Endothelial cell of umbilical vein (primary cell): ENCODE results near the gene CTXND1. TPM values are rescaled to one million over a fixed set of nuclear protein-coding genes. Genes with fewer than 3 reads are reported as not detected.

Source experiments
- Bru-seq: library from RNA; stranded (reverse); fragments of 400-500 nt; gene quantifications from one replicate; lab custom pipeline; 2021; lab: Mats Ljungman, UMichigan
- BruChase-seq, 2 experiments: library from RNA; stranded (reverse); fragments of 400-500 nt; gene quantifications; one replicate each; lab custom pipeline; 2021; lab: Mats Ljungman, UMichigan
- BruUV-seq: library from RNA; stranded (reverse); fragments of 400-500 nt; replicated peaks from 2 replicates; lab custom pipeline; 2021; lab: Mats Ljungman, UMichigan
- CTCF ChIA-PET: fragments of 300-600, 350-600 bp; sonication (Branson Sonifier 250); formaldehyde crosslinking; loops from one replicate; lab custom pipeline; 2021; ENCODE audit warnings: antibody characterized with exemption, inconsistent platforms; lab: Charles Lee
- POLR2A ChIA-PET: fragments of 300-600, 350-600 bp; sonication (Branson Sonifier 250); formaldehyde crosslinking; loops from one replicate; lab custom pipeline; 2021; ENCODE audit warnings: antibody characterized with exemption, inconsistent platforms; lab: Charles Lee
- DNase-seq: peaks from one replicate; pipeline ENCODE4 v3.0.0-alpha.2; 2011; ENCODE audit warnings: low read depth, low spot score
- FAIRE-seq: peaks from 2 replicates; lab custom pipeline; 2011; peaks lifted over from hg19 to GRCh38; lab: Jason Lieb, UNC
- H2AFZ ChIP-seq: 2 replicates; pipeline ENCODE4 v1.6.0; 2012; ENCODE audit warnings: low read depth, low read length, control low read depth, inconsistent platforms
- H3K27ac ChIP-seq: 2 replicates; pipeline ENCODE4 v1.5.1; 2011; ENCODE audit warnings: low read depth, mild to moderate bottlenecking, control low read depth, low read length, moderate library complexity; ENCODE audit not compliant: insufficient read depth
- H3K27me3 ChIP-seq, 2 experiments: 2 replicates each; pipeline versions ENCODE4 v1.6.0 to v1.6.1; 2011; ENCODE audit warnings: low read length in 2 of 2, mixed read lengths in 1 of 2; ENCODE audit not compliant: control insufficient read depth in 2 of 2, insufficient read depth in 2 of 2
- H3K36me3 ChIP-seq, 2 experiments: 2 replicates in 1 of 2; 3 replicates in 1 of 2; pipeline ENCODE4 v1.5.1; 2011; ENCODE audit warnings: low read length in 2 of 2, mild to moderate bottlenecking in 1 of 2, moderate library complexity in 1 of 2; ENCODE audit not compliant: control insufficient read depth in 2 of 2, insufficient read depth in 2 of 2; ENCODE audit errors: extremely low read depth in 1 of 2
- H3K4me1 ChIP-seq: 3 replicates; pipeline ENCODE4 v1.5.1; 2011; ENCODE audit warnings: mild to moderate bottlenecking, low read length; ENCODE audit not compliant: control insufficient read depth, insufficient read depth; ENCODE audit errors: extremely low read depth
- H3K4me2 ChIP-seq: 2 replicates; pipeline ENCODE4 v1.6.1; 2011; ENCODE audit warnings: low read length, control low read depth, mixed read lengths; ENCODE audit not compliant: insufficient read depth
- H3K4me3 ChIP-seq, 3 experiments: fragments of 200-600 bp in 1 of 3; sonication (generic), shearing (Covaris generic) in 1 of 3; replicated peaks in 1 of 3; 2 replicates each; pipeline ENCODE4 v1.5.1; 2011 to 2016; ENCODE audit warnings: control low read depth in 3 of 3, low read length in 3 of 3, mild to moderate bottlenecking in 2 of 3, inconsistent platforms in 1 of 3, low read depth in 1 of 3, moderate library complexity in 1 of 3; ENCODE audit not compliant: insufficient read depth in 1 of 3
- H3K79me2 ChIP-seq: 2 replicates; pipeline ENCODE4 v1.6.0; 2012; ENCODE audit warnings: low read length, inconsistent platforms; ENCODE audit not compliant: control insufficient read depth, insufficient read depth
- H3K9ac ChIP-seq: replicated peaks from 2 replicates; pipeline ENCODE3; 2011; ENCODE audit warnings: low read length, control low read depth; ENCODE audit not compliant: insufficient read depth; ENCODE audit errors: extremely low read depth
- H3K9me1 ChIP-seq: replicated peaks from 3 replicates; pipeline ENCODE4 v1.6.0; 2011; ENCODE audit warnings: mild to moderate bottlenecking, low read length; ENCODE audit not compliant: control insufficient read depth, insufficient read depth; ENCODE audit errors: extremely low read depth
- H3K9me3 ChIP-seq: replicated peaks from 2 replicates; pipeline ENCODE4 v1.5.1; 2012; ENCODE audit warnings: low read length, inconsistent platforms; ENCODE audit not compliant: control insufficient read depth, insufficient read depth
- H4K20me1 ChIP-seq: replicated peaks from 2 replicates; pipeline ENCODE3; 2011; ENCODE audit warnings: mild to moderate bottlenecking, low read length; ENCODE audit not compliant: control insufficient read depth, insufficient read depth; ENCODE audit errors: extremely low read depth
- EZH2 ChIP-seq: IDR thresholded peaks from 2 replicates; pipeline ENCODE4 v1.6.1; 2012; ENCODE audit warnings: borderline replicate concordance, low read depth, mild to moderate bottlenecking, moderate library complexity, low read length, inconsistent platforms; ENCODE audit not compliant: severe bottlenecking
- FOS ChIP-seq: IDR thresholded peaks from 2 replicates; pipeline ENCODE4 v1.6.1; 2011; ENCODE audit warnings: mild to moderate bottlenecking, low read length, moderate library complexity, borderline replicate concordance; ENCODE audit not compliant: insufficient read depth
- GATA2 ChIP-seq: IDR thresholded peaks from 2 replicates; pipeline ENCODE4 v1.7.0; 2011; ENCODE audit warnings: low read depth, mild to moderate bottlenecking, moderate library complexity, mixed read lengths, low read length; ENCODE audit not compliant: insufficient read length, insufficient read depth
- JUN ChIP-seq: IDR thresholded peaks from 2 replicates; pipeline ENCODE4 v1.6.1; 2011; ENCODE audit warnings: borderline replicate concordance, low read depth; ENCODE audit not compliant: insufficient read length, insufficient read depth
- MYC ChIP-seq: IDR thresholded peaks from one replicate; pipeline ENCODE4 v1.6.1; 2011; ENCODE audit warnings: mild to moderate bottlenecking, low read depth, low read length
- POLR2A ChIP-seq: IDR thresholded peaks from 2 replicates; pipeline ENCODE4 v1.6.1; 2012; ENCODE audit warnings: low read depth, mild to moderate bottlenecking, control low read depth, low read length
- POLR2AphosphoS5 ChIP-seq: IDR thresholded peaks from 2 replicates; pipeline ENCODE4 v1.6.1; 2012; ENCODE audit warnings: low read depth, mild to moderate bottlenecking, control low read depth, low read length, moderate library complexity; ENCODE audit not compliant: insufficient read depth
- dilution Hi-C: fragments of 300-500 bp; cut with MboI; formaldehyde crosslinking; loops from one replicate; pipeline ENCODE4 v1.15.0; 2019; ENCODE audit warnings: low sequenced_read_pairs; ENCODE audit not compliant: extremely low pct_ligation_motif_present
- intact Hi-C: fragments of 100-400 bp; cut with micrococcal nuclease; formaldehyde crosslinking; loops from one replicate; pipeline ENCODE4 v1.10.0; 2022
- long read RNA-seq: library from polyadenylated mRNA; stranded (forward); transcript quantifications from one replicate; pipeline ENCODE4 v2.0.0, GENCODE V29; 2021
- polyA minus RNA-seq, 3 experiments: library from RNA; depleted of rRNA, polyadenylated mRNA; stranded (reverse); fragments of >200 nt; gene quantifications; 1 replicate in 1 of 3; 2 replicates in 2 of 3; pipeline ENCODE4 v1.2.3, GENCODE V29; 2011
- polyA plus RNA-seq, 4 experiments: library from polyadenylated mRNA; depleted of rRNA in 3 of 4; stranded (reverse) in 3 of 4; unstranded in 1 of 4; fragments of >200 nt; gene quantifications; 2 replicates each; pipeline versions ENCODE4 v1.2.1 to v1.2.3, GENCODE V29; 2011 to 2012; ENCODE audit warnings: missing spikeins in 1 of 4
- total RNA-seq: library from RNA; stranded (reverse); gene quantifications from 2 replicates; pipeline ENCODE4 v1.2.3, GENCODE V29; 2021
- TF ChIP-seq, protein P1 (sequence below), 2 donors: IDR thresholded peaks; 1 replicate in 1 of 2; 2 replicates in 1 of 2; pipeline ENCODE4 v1.5.1; 2011; ENCODE audit warnings: low read length in 2 of 2, mild to moderate bottlenecking in 2 of 2, moderate library complexity in 2 of 2, control low read depth in 1 of 2, inconsistent platforms in 1 of 2, low read depth in 1 of 2; ENCODE audit not compliant: insufficient read depth in 1 of 2; ENCODE audit errors: extremely low read depth in 1 of 2
- TF ChIP-seq, protein P2 (sequence below): IDR thresholded peaks from 2 replicates; pipeline ENCODE4 v1.6.1; 2011; ENCODE audit not compliant: insufficient read depth, insufficient read length

The CTXND1 gene
- total RNA-seq (not detected in 2 replicates), polyA plus RNA-seq (not detected in 2 replicates), polyA minus RNA-seq (not detected in 2 replicates), Bru-seq, nascent RNA (not detected), BruChase-seq, experiment 1, labeled RNA remaining after a 6-hour chase (not detected), BruChase-seq, experiment 2, labeled RNA remaining after a 2-hour chase (not detected)
- polyA plus RNA-seq (2011; cell fraction: cytosol; rRNA removed) = not detected in 2 replicates
- not detected in 2 replicates for polyA plus RNA-seq (2011; cell fraction: nucleus; rRNA removed)
- polyA plus RNA-seq (2012) = not detected in 2 replicates
- polyA minus RNA-seq (2011; cell fraction: cytosol; rRNA and poly(A)+ RNA removed) = not detected
- not detected in 2 replicates for polyA minus RNA-seq (2011; cell fraction: nucleus; rRNA and poly(A)+ RNA removed)
- long read RNA-seq = 0 reads

DNA sequence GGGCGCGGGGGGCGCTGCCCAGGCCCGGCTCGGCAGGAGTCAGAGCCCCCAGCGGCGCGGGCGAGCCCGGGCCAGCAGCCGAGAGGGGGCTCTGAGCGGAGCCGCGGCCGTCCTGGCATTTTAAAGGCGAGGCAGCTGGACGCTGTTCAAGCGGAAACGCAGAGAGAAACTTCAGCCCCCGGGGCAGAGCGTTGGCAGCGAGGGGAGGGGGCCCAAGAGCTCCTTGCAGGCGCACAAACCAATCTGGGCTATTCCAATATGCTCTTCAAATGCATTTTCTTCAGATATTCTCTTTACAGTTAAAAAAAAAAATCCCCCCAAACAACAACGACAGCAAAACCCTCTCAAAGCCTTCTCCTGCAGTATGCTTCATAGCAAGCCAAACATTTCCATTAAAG is at the start of gene CTXND1:
TSS of gene CTXND1 (minus strand) at position 93 of the 398 bp plus-strand sequence. CDS start 50,264 bp downstream, outside the sequence.
- peaks cover 31 to 50% of the 10 kb centered on the region in 2 experiments for H3K27me3 ChIP-seq

More for the DNA sequence above, at the start of gene CTXND1:
- Histone ChIP-seq H4K20me1 (no peaks in the 10 kb centered on the region), H2AFZ (peak within 1 kb of the TSS; percentile 29), H3K4me3 (peak within 1 kb of the TSS in 1 of 3 experiments; percentile 1), H3K79me2 (no peaks in the 10 kb centered on the region), H3K9me1 (no peaks in the 10 kb centered on the region), H3K4me1 (no peaks in the 10 kb centered on the region), H3K27ac (no peak within 1 kb of the TSS), H3K36me3 (no peaks in the 10 kb centered on the region), H3K9me3 (no peaks in the 10 kb centered on the region), H3K9ac (no peak within 1 kb of the TSS), H3K4me2 (peak within 1 kb of the TSS; percentile 2)
- DNase-seq (no peak), FAIRE-seq (no peak)
- BruUV-seq = no TSS peak
- intact Hi-C loops (no loop called here), dilution Hi-C loops (no loop called here)
- no peak for TF ChIP-seq POLR2AphosphoS5
- no peak for TF ChIP-seq POLR2A
- TF ChIP-seq JUN = no peak
- TF ChIP-seq GATA2 = no peak
- TF ChIP-seq, protein P1, sequence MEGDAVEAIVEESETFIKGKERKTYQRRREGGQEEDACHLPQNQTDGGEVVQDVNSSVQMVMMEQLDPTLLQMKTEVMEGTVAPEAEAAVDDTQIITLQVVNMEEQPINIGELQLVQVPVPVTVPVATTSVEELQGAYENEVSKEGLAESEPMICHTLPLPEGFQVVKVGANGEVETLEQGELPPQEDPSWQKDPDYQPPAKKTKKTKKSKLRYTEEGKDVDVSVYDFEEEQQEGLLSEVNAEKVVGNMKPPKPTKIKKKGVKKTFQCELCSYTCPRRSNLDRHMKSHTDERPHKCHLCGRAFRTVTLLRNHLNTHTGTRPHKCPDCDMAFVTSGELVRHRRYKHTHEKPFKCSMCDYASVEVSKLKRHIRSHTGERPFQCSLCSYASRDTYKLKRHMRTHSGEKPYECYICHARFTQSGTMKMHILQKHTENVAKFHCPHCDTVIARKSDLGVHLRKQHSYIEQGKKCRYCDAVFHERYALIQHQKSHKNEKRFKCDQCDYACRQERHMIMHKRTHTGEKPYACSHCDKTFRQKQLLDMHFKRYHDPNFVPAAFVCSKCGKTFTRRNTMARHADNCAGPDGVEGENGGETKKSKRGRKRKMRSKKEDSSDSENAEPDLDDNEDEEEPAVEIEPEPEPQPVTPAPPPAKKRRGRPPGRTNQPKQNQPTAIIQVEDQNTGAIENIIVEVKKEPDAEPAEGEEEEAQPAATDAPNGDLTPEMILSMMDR (IDR thresholded peaks at IDR 0.05; ENCODE audit: extremely low read depth in 1 of 2, insufficient read depth in 1 of 2, low read depth in 1 of 2, low read length in 2 of 2) = no peak
- no peak for TF ChIP-seq EZH2
- no peak for TF ChIP-seq MYC
- TF ChIP-seq FOS = no peak
- TF ChIP-seq, protein P2, sequence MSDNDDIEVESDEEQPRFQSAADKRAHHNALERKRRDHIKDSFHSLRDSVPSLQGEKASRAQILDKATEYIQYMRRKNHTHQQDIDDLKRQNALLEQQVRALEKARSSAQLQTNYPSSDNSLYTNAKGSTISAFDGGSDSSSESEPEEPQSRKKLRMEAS = no peak
- ChIA-PET POLR2A (no interaction called here), CTCF (no interaction called here)
